ENCODE results near the gene KCNJ12.
"Not testable (repeated sequence)": the region's sequence is repeated elsewhere in the genome, so short reads cannot be mapped to it uniquely, and the experiment has no call there.

GRCh38 chr17:21434976-21435375, 58.8 kb downstream of the KCNJ12 start:
- TF ChIP-seq EP300 (IDR thresholded peaks at IDR 0.05), result not testable (repeated sequence)
- TF ChIP-seq, protein P1, sequence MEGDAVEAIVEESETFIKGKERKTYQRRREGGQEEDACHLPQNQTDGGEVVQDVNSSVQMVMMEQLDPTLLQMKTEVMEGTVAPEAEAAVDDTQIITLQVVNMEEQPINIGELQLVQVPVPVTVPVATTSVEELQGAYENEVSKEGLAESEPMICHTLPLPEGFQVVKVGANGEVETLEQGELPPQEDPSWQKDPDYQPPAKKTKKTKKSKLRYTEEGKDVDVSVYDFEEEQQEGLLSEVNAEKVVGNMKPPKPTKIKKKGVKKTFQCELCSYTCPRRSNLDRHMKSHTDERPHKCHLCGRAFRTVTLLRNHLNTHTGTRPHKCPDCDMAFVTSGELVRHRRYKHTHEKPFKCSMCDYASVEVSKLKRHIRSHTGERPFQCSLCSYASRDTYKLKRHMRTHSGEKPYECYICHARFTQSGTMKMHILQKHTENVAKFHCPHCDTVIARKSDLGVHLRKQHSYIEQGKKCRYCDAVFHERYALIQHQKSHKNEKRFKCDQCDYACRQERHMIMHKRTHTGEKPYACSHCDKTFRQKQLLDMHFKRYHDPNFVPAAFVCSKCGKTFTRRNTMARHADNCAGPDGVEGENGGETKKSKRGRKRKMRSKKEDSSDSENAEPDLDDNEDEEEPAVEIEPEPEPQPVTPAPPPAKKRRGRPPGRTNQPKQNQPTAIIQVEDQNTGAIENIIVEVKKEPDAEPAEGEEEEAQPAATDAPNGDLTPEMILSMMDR (IDR thresholded peaks at IDR 0.05), result not testable (repeated sequence)
